ENCODE data around the gene RPS6KA4.

RPS6KA4 gene

GRCh38 chr11:64367931-64368672, 9.1 kb downstream of the RPS6KA4 start:
- peaks cover 3% of the 10 kb centered on the region; the same call in 1 of the 2 replicates for H3K36me3 ChIP-seq
- H3K4me1 ChIP-seq: peaks cover 6% of the 10 kb centered on the region

GRCh38 chr11:64368673-64369074, 9.7 kb downstream of the RPS6KA4 start:
- DNase-seq: no peak
- Histone ChIP-seq H3K36me3 (peaks cover 3% of the 10 kb centered on the region; the same call in 1 of the 2 replicates), H3K4me1 (peaks cover 6% of the 10 kb centered on the region), H3K9me3 (no peaks in the 10 kb centered on the region), H3K27me3 (no peaks in the 10 kb centered on the region), H3K4me3 (ENCODE audit: low read depth, low read length) (no peak overlapping the region)
- TF ChIP-seq CTCF (IDR thresholded peaks at IDR 0.05; ENCODE audit: low read depth, low read length): no peak

More at GRCh38 chr11:64367931-64368672, 9.1 kb downstream of the RPS6KA4 start:
- Histone ChIP-seq H3K9me3 (no peaks in the 10 kb centered on the region), H3K4me3 (ENCODE audit: low read depth, low read length) (no peak overlapping the region), H3K27me3 (no peaks in the 10 kb centered on the region)
- TF ChIP-seq CTCF (IDR thresholded peaks at IDR 0.05; ENCODE audit: low read depth, low read length): no peak
- DNase-seq: no peak

- Histone ChIP-seq H3K9me3 (no peaks in the 10 kb centered on the region), H3K27me3 (no peaks in the 10 kb centered on the region), H3K4me3 (ENCODE audit: low read depth, low read length) (no peak overlapping the region), H3K36me3 (peaks cover 3% of the 10 kb centered on the region; the same call in 1 of the 2 replicates), H3K4me1 (peaks cover 6% of the 10 kb centered on the region)
- DNase-seq: no peak
- TF ChIP-seq CTCF (IDR thresholded peaks at IDR 0.05; ENCODE audit: low read depth, low read length): no peak
These were observed 10.8 kb downstream of the RPS6KA4 start for GRCh38 chr11:64369440-64370421.

GRCh38 chr11:64371201-64371600, 12.2 kb downstream of the RPS6KA4 start:
- H3K36me3 ChIP-seq: no peaks in the 10 kb centered on the region
- H3K9me3 ChIP-seq: no peaks in the 10 kb centered on the region
- TF ChIP-seq CTCF (IDR thresholded peaks at IDR 0.05; ENCODE audit: low read depth, low read length): no peak
- no peaks in the 10 kb centered on the region for H3K27me3 ChIP-seq
- peaks cover 6% of the 10 kb centered on the region for H3K4me1 ChIP-seq
- H3K4me3 ChIP-seq (ENCODE audit: low read depth, low read length): no peak overlapping the region
- DNase-seq: no peak

- Histone ChIP-seq H3K4me3 (ENCODE audit: low read depth, low read length) (peak overlapping the region; percentile 48), H3K36me3 (no peaks in the 10 kb centered on the region), H3K27me3 (no peaks in the 10 kb centered on the region), H3K4me1 (peaks cover 6% of the 10 kb centered on the region), H3K9me3 (no peaks in the 10 kb centered on the region)
- no peak for DNase-seq
- no peak for TF ChIP-seq CTCF (IDR thresholded peaks at IDR 0.05; ENCODE audit: low read depth, low read length)
These were observed 13.1 kb downstream of the RPS6KA4 start for GRCh38 chr11:64372021-64372420.
